NCI-H526 (cell line): Measurements from ENCODE around the gene ZNF830.
"Not testable (repeated sequence)": the region's sequence is repeated elsewhere in the genome, so short reads cannot be mapped to it uniquely, and the experiment has no call there.

Experiments
- DNase-seq, 2 experiments: peaks; one replicate each; lab custom pipeline; 2025; lab: John Stamatoyannopoulos, UW

The ZNF830 gene

DNA sequence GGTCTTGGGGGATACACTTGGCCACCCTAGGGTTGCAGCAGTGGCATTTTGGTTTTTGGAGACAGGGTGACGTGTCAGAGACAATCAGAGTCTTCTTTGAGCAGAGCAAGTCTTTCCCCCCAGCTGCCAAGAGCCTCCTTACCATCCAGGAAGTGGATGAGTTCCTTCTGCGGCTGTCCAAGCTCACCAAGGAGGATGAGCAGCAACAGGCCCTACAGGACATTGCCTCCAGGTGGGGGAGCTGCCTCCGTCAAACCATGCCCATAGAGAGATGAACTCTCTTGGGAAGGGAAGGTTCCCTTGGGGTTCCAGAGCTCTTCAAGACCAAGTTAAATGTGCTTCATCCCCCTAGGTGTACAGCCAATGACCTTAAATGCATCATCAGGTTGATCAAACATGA, 30.3 kb downstream of the ZNF830 start:
- no peak for DNase-seq

GRCh38 chr17:34993031-34993430, 31.7 kb downstream of the ZNF830 start:
- no peak for DNase-seq

- no peak for DNase-seq
Observed at GRCh38 chr17:34996422-34997285, 35.3 kb downstream of the ZNF830 start.

DNA sequence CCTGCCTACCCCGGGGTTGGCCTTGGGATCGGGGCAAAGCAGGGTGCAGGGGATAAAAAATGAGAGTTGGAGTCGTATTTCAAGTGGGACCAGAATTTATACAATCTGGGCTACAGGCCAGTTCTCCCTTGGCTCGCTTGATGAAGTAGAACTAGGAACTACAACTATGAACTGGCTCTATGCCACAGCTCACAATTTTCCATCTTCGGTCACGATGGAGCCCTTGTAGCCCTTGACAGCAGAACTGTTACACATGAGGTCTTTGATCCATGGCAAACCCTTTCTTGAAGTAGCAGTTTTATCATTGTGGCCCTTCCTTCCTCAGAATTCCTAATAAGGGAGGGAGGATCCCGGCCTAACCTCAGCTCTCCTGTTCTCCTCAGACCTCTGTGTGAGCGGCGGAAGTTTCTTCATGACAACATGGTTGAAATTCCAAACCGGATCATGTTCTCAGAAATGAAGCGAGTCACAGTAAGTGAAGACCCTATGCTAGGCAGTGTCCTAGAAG, 36.1 kb downstream of the ZNF830 start:
- DNase-seq: no peak

DNA sequence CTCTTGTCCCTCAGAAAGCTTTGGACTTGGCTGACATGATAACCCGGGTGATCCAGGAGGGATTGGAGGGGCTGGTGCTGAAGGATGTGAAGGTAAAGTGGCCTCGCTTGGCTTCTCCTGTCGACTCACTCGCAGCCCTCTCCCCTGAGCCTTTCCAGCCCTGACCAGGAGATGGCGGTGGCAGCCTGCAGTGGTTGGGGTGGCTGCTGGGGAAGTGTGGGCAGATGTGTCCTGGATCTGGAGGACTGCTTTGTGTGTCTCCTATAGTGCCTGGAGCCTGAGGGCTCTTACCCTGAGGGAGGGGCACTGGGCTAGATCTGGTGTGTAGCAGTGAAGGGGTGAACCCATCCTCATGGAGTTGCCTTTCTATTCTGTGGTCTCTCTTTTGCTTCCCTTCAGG, 36.9 kb downstream of the ZNF830 start:
- peak; percentile 25 to 71 for DNase-seq

- DNase-seq: no peak
Observed at GRCh38 chr17:34999456-34999855, 38.1 kb downstream of the ZNF830 start.

DNA sequence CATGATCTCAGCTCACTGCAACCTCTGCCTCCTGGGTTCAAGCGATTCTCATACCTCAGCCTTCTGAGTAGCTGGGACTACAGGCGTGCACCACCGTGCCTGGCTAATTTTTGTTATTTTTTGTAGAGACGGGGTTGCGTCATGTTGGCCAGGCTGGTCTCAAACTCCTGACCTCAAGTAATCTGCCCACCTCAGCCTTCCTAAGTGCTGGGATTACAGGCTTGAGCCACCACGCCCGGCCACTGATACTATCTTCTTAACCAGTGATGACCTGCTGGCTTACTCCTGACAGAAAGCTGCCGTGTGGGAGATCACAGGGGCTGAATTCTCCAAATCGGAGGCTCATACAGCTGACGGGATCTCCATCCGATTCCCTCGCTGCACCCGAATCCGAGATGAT, 39.6 kb downstream of the ZNF830 start:
- DNase-seq: not testable (repeated sequence)

DNA sequence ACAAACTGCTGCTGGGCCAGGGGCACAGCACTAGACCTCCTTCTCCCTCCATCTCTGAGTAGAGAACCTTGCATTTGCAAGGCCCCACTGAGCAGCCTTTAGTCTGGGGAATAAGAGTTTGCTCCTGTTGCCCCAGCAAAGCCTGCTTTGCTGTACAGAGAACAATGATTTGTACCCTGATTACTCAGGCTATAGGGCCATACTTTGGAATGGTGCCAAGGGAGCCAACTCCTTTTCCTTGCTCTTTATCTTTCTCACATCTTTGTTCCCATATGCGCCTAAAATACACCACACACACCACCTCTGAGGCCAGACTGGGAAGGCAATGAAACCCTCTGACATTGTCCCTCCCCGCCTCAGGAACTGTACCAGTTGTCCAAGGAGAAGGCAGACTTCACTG, 40.2 kb downstream of the ZNF830 start:
- DNase-seq: no peak

DNA sequence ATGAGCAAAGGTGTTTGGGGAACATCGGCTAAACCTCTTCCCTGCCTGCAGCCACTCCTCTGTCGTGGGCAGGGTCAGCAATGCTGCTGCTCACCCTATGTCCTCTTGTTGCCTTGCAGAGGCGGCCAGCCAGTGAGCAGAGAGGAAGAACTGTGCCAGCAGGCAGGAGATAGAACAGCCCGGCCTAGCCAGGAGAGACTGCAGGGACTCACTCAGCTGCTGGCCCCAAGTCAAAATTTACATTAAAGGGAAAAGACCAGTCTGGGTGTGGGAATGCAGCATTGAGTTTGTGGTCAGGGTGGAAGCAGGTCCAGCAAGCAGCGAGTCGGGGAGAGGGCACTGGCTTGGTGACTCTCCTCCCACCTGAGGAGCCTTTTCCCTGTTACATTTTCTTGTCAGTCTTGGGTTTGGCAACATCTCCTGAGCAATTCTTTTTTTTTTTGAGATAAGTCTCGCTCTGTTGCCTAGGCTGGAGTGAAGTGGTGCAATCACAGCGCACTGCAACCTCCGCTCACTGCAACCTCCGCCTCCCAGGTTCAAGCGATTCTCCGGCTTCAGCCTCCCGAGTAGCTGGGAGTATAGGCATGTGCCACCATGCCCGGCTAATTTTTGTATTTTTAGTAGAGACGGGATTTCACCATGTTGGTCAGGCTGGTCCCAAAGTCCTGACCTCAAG, 41.7 kb downstream of the ZNF830 start:
- DNase-seq: no peak

DNA sequence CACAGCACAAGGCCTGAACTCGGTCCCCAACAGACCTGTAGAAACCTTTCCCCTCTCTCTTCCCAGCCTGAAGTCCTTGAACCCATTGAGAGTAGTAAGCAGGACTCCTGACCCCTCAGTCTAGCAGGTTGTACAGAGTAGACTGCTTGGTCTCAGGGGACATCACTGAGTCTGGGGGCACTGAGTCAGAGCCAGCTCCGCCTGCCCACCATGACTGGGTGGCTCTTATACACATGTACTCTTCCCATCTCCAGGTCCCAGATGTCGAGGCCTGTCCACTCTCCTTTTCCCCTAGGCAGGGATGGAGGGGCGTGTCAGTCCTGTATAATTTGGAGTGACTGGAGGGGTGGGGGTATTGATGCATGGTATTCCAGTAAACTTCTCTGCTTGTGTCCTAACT, 42.4 kb downstream of the ZNF830 start:
- no peak for DNase-seq

DNA sequence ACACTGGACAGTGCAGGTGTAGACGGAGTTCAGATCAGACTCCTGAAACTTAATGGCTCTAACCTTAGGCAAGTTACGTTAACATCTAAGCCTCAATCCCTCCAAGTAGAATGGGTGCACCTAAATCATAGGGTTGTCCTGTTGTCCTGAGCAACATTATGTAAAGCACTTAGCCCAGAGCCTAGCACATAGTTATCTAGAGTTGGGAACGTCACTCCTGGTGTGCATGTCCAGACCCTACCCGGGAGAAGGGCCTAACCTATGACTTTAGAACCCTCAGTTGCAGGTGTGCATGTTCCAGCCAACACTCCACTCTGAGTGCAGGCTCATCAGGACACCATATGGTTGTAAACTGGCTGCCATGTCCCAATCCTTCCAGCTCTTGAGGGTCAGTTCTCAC, 45.0 kb downstream of the ZNF830 start:
- DNase-seq: no peak

GRCh38 chr17:35006961-35007360, 45.6 kb downstream of the ZNF830 start:
- DNase-seq: no peak

DNA sequence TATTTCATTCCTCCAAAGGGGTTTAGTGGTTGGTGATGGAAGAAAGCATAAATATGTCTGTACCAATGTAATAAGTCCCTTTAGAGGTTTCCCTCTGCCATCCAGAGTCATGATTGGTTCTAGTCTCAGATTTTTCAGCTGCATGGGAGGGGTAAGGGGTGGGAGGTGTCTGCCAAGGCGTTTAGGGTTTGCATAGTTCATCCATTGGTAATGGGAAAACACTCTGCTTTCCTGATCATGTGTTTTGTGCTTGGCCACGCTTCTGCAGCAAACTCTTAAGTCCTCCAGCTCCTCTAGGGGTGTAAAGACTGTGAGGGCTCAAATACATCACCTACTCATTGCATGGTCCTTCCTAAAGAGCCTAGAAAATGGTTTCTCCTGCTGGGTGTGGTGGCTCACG, 48.8 kb downstream of the ZNF830 start:
- DNase-seq: no peak

GRCh38 chr17:35011671-35012216, 50.4 kb downstream of the ZNF830 start:
- DNase-seq: peak; percentile 14 to 29
